Ovary (tissue), 10 donors: ENCODE measurements around the gene HOXA13. TPM values are rescaled to one million over a fixed set of nuclear protein-coding genes. Genes with fewer than 3 reads are reported as not detected.
A peak's percentile ranks its signal among the peaks of the same experiment; 100 is the strongest.

Experiments used
- DNase-seq, 5 donors: peaks; one replicate each; pipeline ENCODE4 v3.0.0-alpha.2; 2019 to 2020
- H3K27ac ChIP-seq, 2 donors: fragments of 200-600 bp; one replicate each; pipeline versions ENCODE4 v1.5.1 to v1.8.0; 2019 to 2022
- H3K27me3 ChIP-seq: fragments of 200-600 bp; one replicate; pipeline ENCODE4 v1.8.0; 2022
- H3K36me3 ChIP-seq: fragments of 200-600 bp; sonication (generic); one replicate; pipeline ENCODE4 v1.5.1; 2019
- H3K4me1 ChIP-seq: one replicate; pipeline ENCODE4 v1.8.1; 2013; ENCODE audit warnings: mild to moderate bottlenecking, moderate library complexity; ENCODE audit not compliant: insufficient read depth
- H3K4me3 ChIP-seq: fragments of 200-600 bp; sonication (generic); one replicate; pipeline ENCODE4 v1.5.1; 2017
- H3K9me3 ChIP-seq, 2 donors: fragments of 200-600 bp in 1 of 2; sonication (generic) in 1 of 2; one replicate each; pipeline versions ENCODE4 v1.5.1 to v1.8.1; 2013 to 2019; ENCODE audit warnings: mild to moderate bottlenecking in 1 of 2, moderate library complexity in 1 of 2
- EP300 ChIP-seq: sonication (generic); formaldehyde crosslinking; IDR thresholded peaks from one replicate; pipeline ENCODE4 v1.6.1; 2017; ENCODE audit warnings: antibody characterized with exemption
- POLR2A ChIP-seq: fragments of 450-650 bp; IDR thresholded peaks from one replicate; pipeline ENCODE4 v1.6.1; 2017; ENCODE audit warnings: antibody characterized with exemption, mild to moderate bottlenecking, moderate library complexity
- WGBS, 3 donors: extraction: QIAGEN DNeasy Blood & Tissue Kit in 1 of 3; methylation state at CpG; one replicate each; pipeline versions ENCODE4 v1.1.5 to v1.1.7; 2013 to 2017; 5-methylcytosine and 5-hydroxymethylcytosine counted together
- intact Hi-C, 4 donors: fragments of 100-400 bp; cut with DNase I; formaldehyde crosslinking; loops; one replicate each; pipeline versions ENCODE4 v1.11.0 to v1.15.1; 2022 to 2023
- long read RNA-seq, 3 donors: library from polyadenylated mRNA in 2 of 3; unstranded in 2 of 3; transcript quantifications; one replicate each; pipeline ENCODE4 v2.0.0 and lab custom pipeline, GENCODE V29; 2021 to 2026
- polyA plus RNA-seq, 2 donors: library from polyadenylated mRNA; stranded (reverse); fragments of 200-250 nt in 1 of 2; fragments of 350-450 nt in 1 of 2; fragmentation: Illumina TruSeq in 1 of 2; extraction: RNeasy Lipid Tissue Mini Kit (QIAGEN cat#74804) in 1 of 2; gene quantifications; one replicate each; pipeline ENCODE4 v1.2.3, GENCODE V29; 2013 to 2014
- total RNA-seq, 7 donors: library from RNA; depleted of rRNA in 2 of 7; stranded (reverse); fragments of >200 nt in 2 of 7; fragmentation: NEBNext Ultra II Directional in 3 of 7; extraction: Animal tissue kit (Norgen Biotek cat#: 25700) in 3 of 7; gene quantifications; one replicate each; pipeline versions ENCODE4 v1.1.0 to v1.2.4, GENCODE V29; 2016 to 2023
- TF ChIP-seq, protein P1 (sequence below), 3 donors: fragments of 450-650 bp in 2 of 3; fragments of 200-600 bp in 1 of 3; IDR thresholded peaks; one replicate each; pipeline versions ENCODE4 v1.5.1 to v1.8.0; 2016 to 2022; ENCODE audit warnings: antibody characterized with exemption in 3 of 3, mild to moderate bottlenecking in 1 of 3
- donor health status: DM: no; HTN: no; CAD: no; lungs with moderate emphysema.
- donor health status: DM: no; HTN: no; CAD: no.
- donor health status: Bipolar disorder and iron deficiency.
- donor health status: DM: yes; HTN: yes; CAD: no.
- donor health status: DM: no; HTN: no; CAD: no.
- donor health status: DM: yes; HTN: yes; CAD: no.

Gene HOXA13
- not detected for total RNA-seq
- under 1 TPM in 1 of 2 donors, not detected in 1; 0.07 TPM for polyA plus RNA-seq
- long read RNA-seq, donor 1 = 0 reads
- long read RNA-seq, donor 2, full-length matches to known transcripts = 2 of 2 reads
- long read RNA-seq, donor 2, partial matches to known transcripts = 0 of 2 reads
- long read RNA-seq, donor 2, other reads (novel, unspliced or antisense) = 0 of 2 reads
- long read RNA-seq, donor 3 = 0 reads

DNA sequence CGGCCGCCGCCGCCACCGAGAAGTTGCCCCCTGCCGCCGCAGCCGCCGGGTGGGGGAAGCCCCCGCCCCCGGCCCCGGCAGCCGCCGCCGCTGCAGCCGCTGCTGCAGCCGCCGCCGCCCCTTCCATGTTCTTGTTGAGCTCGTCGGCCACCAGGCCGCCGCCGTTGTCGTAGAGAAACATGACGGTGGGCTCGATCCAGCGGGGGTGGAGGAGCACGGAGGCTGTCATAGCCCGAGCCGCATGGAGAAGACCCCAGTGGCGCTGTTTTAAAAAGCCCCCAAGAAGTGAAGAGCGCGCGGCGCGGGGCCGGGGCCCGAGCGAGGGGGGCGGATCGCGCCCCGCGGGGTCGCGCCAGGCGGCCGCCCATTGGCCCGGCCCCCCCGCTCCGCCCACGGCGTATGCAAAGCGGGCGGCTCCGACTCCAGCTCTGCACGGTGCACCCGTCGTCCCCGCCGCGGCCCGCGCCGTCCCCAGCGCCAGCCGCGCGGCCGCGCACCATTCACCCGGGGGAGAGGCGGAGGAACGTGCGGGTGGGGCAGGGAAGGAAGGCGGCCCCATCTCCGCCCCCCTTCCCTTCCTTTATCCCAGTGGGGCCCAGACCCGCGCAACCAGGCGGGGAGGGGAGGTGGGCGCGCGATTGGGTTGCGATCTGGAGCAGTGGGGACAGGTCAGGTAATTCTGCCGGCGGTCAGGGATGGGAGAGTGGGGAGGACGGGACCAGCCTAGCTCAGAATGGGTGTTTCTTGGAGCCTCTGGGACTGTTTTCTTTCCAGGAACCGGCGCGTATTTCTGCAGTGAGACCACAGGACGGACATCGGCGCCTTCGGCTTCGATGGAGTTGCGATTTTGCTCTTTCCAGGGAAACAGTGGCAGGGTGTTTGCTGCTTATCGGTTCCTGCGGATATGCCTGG, at the start of gene HOXA13:
Gene HOXA13 (minus strand): TSS at position 243 of the 912 bp plus-strand sequence. CDS start 14 bp downstream, at position 229.
- 1 to 2% (median 2%) methylated on average over 73 to 99 of the region's 99 CpGs for WGBS, 3 donors
- Histone ChIP-seq H3K27ac (no peak within 1 kb of the TSS), H3K36me3 (no peaks in the 10 kb centered on the region), H3K4me3 (peak within 1 kb of the TSS; percentile 20), H3K4me1 (peaks cover 5% of the 10 kb centered on the region), H3K27me3 (peaks cover 6% of the 10 kb centered on the region), H3K9me3 (no peaks in the 10 kb centered on the region)
- TF ChIP-seq, protein P1, sequence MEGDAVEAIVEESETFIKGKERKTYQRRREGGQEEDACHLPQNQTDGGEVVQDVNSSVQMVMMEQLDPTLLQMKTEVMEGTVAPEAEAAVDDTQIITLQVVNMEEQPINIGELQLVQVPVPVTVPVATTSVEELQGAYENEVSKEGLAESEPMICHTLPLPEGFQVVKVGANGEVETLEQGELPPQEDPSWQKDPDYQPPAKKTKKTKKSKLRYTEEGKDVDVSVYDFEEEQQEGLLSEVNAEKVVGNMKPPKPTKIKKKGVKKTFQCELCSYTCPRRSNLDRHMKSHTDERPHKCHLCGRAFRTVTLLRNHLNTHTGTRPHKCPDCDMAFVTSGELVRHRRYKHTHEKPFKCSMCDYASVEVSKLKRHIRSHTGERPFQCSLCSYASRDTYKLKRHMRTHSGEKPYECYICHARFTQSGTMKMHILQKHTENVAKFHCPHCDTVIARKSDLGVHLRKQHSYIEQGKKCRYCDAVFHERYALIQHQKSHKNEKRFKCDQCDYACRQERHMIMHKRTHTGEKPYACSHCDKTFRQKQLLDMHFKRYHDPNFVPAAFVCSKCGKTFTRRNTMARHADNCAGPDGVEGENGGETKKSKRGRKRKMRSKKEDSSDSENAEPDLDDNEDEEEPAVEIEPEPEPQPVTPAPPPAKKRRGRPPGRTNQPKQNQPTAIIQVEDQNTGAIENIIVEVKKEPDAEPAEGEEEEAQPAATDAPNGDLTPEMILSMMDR (IDR thresholded peaks at IDR 0.05) = no peak
- TF ChIP-seq POLR2A = no peak
- no peak for TF ChIP-seq EP300
- intact Hi-C loops = loop anchor here in 2 of 4 donors (5.0 to 10.0 kb wide), 3 partner anchors 575 to 892 kb away; no protein-coding TSS in a partner anchor
- DNase-seq = no peak

GRCh38 chr7:27248911-27249723, 49.2 kb upstream of the HOXA13 start:
- 14 to 15% (median 15%) methylated on average over 23 of the region's 23 CpGs for WGBS, 3 donors
- intact Hi-C loops = no loop called here
- H3K36me3 ChIP-seq = no peaks in the 10 kb centered on the region
- no peak for DNase-seq
- H3K4me1 ChIP-seq = peaks cover 9% of the 10 kb centered on the region
- TF ChIP-seq POLR2A = no peak
- no peak overlapping the region for H3K4me3 ChIP-seq
- no peaks in the 10 kb centered on the region for H3K9me3 ChIP-seq
- H3K27ac ChIP-seq = no peak overlapping the region
- no peaks in the 10 kb centered on the region for H3K27me3 ChIP-seq

GRCh38 chr7:27248427-27248806, 48.5 kb upstream of the HOXA13 start:
- TF ChIP-seq, protein P1 (IDR thresholded peaks at IDR 0.05) = no peak
- no peak for TF ChIP-seq POLR2A
- TF ChIP-seq EP300 = no peak
- 58 to 70% (median 68%) methylated on average over 3 of the region's 3 CpGs for WGBS, 3 donors
- Histone ChIP-seq H3K9me3 (no peaks in the 10 kb centered on the region), H3K36me3 (no peaks in the 10 kb centered on the region), H3K27ac (no peak overlapping the region), H3K4me3 (no peak overlapping the region), H3K4me1 (peaks cover 9% of the 10 kb centered on the region), H3K27me3 (no peaks in the 10 kb centered on the region)
- intact Hi-C loops = no loop called here
- no peak for DNase-seq

GRCh38 chr7:27247452-27248426, 47.8 kb upstream of the HOXA13 start:
- no peaks in the 10 kb centered on the region for H3K9me3 ChIP-seq
- intact Hi-C loops = no loop called here
- WGBS, 3 donors = 39 to 66% (median 63%) methylated on average over 4 of the region's 4 CpGs
- DNase-seq = no peak
- no peak overlapping the region for H3K27ac ChIP-seq
- no peaks in the 10 kb centered on the region for H3K36me3 ChIP-seq
- peaks cover 11% of the 10 kb centered on the region for H3K4me1 ChIP-seq
- no peak overlapping the region for H3K4me3 ChIP-seq
- TF ChIP-seq EP300 (no peak), POLR2A (no peak)
- TF ChIP-seq, protein P1 (IDR thresholded peaks at IDR 0.05) = no peak
- no peaks in the 10 kb centered on the region for H3K27me3 ChIP-seq
